MM.1S (cell line): ENCODE measurements around the gene TTK.

ENCODE experiments used
- CTCF ChIP-seq: fragments of 300-600 bp; sonication (generic); IDR thresholded peaks from 2 replicates; pipeline ENCODE4 v1.5.1; 2016; ENCODE audit warnings: antibody characterized with exemption, low read length, mixed read lengths
- EZH2 ChIP-seq: fragments of 300-600 bp; sonication (generic); optimal IDR thresholded peaks from 2 replicates; pipeline ENCODE3; 2017; ENCODE audit warnings: low read depth, mild to moderate bottlenecking, antibody characterized with exemption, low read length, mixed read lengths
- EZH2phosphoT487 ChIP-seq: fragments of 300-600 bp; sonication (generic); IDR thresholded peaks from 2 replicates; pipeline ENCODE4 v1.6.1; 2018; ENCODE audit warnings: antibody characterized with exemption, low read length

- TF ChIP-seq CTCF = no peak
- TF ChIP-seq EZH2 = no peak
- no peak for TF ChIP-seq EZH2phosphoT487
These were observed 19.3 kb upstream of the TTK start for GRCh38 chr6:79985128-79985527.
